Fibroblast of skin of abdomen (primary cell): Measurements from ENCODE around the gene TRPM4.
A peak's percentile ranks its signal among the peaks of the same experiment; 100 is the strongest.
"Not testable (repeated sequence)": the region's sequence is repeated elsewhere in the genome, so short reads cannot be mapped to it uniquely, and the experiment has no call there.

Experiments
- DNase-seq: peaks from one replicate; pipeline ENCODE4 v3.0.0-alpha.2; 2013

Gene TRPM4

DNA sequence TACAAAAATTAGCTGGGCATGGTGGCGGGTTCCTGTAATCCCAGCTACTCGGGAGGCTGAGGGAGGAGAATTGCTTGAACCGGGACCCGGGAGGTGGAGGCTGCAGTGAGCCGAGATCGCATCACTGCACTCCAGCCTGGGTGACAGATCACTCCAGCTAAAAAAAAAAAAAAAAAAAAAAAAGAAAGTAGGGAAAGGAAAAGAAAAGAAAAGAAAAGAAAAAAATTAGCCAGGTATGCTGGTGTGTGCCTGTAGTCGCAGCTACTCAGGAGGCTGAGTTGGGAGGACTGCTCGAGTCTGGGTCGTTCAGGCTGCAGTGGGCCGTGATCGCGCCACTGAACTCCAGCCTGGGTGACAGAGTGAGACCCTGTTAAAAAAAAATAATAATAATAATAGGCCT lies 30.4 kb upstream of the TRPM4 start:
- not testable (repeated sequence) for DNase-seq

GRCh38 chr19:49127674-49128544 lies 29.7 kb upstream of the TRPM4 start:
- peak; percentile 96 for DNase-seq

- no peak for DNase-seq
Observed at GRCh38 chr19:49128545-49129237, 28.9 kb upstream of the TRPM4 start.

GRCh38 chr19:49129238-49129583 lies 28.4 kb upstream of the TRPM4 start:
- DNase-seq, result no peak

GRCh38 chr19:49130325-49130724 lies 27.3 kb upstream of the TRPM4 start:
- no peak for DNase-seq

DNA sequence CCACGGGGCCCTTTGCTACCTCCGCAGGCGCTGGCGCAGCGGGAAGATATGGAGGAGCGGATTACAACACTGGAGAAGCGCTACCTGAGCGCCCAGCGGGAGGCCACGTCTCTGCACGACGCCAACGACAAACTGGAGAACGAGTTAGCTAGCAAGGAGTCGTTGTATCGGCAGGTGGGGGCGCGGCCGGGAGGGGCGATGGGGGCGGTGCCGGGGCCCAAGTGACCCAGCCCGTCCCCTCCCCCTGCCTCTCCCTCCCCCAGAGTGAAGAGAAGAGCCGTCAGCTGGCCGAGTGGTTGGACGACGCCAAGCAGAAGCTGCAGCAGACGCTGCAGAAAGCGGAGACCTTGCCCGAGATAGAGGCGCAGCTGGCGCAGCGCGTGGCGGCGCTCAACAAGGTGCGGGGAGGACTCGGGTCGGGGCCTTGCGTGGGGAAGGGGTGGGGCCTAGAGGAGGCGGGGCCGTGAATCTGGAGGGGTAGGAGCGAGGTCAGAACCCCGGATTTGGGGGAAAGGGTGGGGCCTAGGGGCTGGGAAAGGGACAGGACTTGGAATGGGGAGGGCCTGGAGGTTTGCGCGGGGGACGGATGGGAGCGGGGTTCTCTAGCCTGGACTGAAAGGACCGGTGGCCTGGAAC lies 24.5 kb upstream of the TRPM4 start:
- DNase-seq, result no peak

GRCh38 chr19:49133621-49134454 lies 23.8 kb upstream of the TRPM4 start:
- DNase-seq, result peak; percentile 50

DNA sequence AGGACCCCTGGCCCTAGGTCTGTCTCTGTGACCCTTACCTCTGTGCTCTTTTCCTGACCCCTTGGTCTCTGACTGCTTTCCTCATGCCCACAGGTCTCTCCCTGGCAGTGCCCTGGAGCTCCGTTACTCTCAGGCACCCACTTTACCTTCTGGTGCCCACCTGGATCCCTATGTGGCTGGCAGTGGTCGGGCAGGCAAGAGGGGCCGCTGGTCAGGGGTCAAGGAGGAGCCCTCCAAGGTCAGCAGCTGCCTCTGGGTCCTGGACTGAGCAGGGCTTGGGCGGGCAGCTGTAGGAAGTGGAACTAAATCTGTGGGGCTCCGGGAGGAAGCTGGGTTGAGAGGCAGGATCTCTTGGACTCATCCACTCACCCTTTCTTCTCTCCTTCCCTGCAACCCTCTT lies 21.9 kb upstream of the TRPM4 start:
- no peak for DNase-seq

GRCh38 chr19:49136771-49137171 lies 20.8 kb upstream of the TRPM4 start:
- DNase-seq, result no peak

GRCh38 chr19:49140951-49141350 lies 16.6 kb upstream of the TRPM4 start:
- no peak for DNase-seq

GRCh38 chr19:49141352-49141751 lies 16.2 kb upstream of the TRPM4 start:
- DNase-seq, result no peak

DNA sequence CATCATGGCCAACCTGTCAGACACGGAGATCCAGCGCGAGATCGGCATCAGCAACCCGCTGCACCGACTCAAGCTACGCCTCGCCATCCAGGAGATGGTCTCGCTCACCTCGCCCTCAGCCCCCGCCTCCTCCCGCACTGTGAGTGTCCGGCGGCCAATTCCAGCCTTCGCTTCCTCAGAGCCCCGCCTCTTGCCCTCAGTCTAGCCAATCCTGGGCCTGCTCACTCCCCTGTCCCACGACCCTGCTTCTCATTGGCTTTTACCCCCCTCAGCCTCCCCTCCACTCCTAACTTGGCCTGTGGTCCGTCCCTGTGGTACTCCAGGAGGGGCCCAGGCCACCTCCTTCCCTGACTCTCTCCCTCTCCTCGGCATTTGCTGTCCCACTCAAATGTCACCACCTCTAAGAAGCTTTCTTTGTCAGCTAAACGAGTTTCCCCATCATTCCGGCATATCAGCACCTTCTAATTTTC lies 14.7 kb upstream of the TRPM4 start:
- DNase-seq, result peak; percentile 92

- peak; percentile 77 for DNase-seq
Observed at GRCh38 chr19:49145573-49146407, 11.8 kb upstream of the TRPM4 start.

- DNase-seq, result peak; percentile 33
Observed at GRCh38 chr19:49146408-49146770, 11.2 kb upstream of the TRPM4 start.

- no peak for DNase-seq
Observed at GRCh38 chr19:49148044-49148682, 9.4 kb upstream of the TRPM4 start.

DNA sequence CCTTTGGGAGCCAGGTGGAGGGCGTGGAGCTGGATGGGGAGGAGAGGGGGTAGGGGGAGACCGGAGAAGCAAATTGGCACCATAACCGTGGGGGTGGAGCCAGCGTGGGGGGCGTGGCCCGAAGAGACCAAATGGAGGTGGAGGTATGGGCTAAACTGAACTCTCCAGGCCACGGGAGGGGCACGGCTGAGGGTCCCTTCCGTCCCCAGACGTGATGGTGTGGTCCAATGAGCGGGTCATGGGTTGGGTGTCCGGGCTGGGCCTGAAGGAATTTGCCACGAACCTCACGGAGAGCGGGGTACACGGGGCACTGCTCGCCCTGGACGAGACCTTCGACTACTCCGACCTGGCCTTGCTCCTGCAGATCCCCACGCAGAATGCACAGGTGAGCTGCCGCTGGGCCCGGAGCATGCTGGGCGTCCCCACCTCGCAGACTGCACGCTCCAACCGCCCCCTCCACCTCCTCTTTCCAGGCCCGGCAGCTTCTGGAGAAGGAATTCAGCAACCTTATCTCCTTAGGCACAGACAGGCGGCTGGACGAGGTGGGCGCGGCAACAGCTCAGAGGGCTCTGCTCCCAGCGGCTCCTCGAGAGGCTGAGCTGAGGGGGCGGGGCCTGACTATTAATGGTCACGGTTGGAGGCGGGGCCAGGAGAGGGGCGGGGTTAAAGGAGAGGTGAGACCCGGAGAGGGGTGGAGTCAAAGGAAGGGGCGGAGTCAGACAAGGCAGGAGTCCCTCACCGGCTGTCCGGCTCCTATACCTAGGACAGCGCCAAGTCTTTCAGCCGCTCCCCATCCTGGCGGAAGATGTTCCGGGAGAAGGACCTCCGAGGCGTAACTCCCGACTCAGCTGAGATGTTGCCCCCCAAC lies 8.6 kb upstream of the TRPM4 start:
- peak; percentile 92 for DNase-seq

DNA sequence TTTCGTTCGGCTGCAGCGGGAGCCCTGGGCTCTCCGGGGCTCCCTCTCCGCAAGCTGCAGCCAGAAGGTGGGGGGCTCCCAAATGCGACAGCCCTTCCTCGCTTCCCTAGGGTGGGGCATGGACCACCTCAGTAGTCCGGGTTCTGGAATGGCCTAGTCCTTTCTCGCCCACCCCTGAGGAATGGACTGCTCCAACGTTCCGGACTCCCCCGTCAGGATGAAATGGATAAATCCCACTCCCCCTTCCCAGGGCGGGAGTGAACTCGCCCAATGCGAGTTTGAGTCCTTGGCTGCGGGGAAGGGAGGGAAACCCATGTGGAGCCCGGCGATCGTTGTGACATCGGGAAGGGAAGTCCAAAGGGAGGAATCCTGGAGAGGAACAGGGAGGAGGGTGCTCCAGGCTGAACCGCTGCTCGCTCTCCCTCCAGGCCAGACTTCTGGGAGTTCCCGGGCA lies 7.9 kb upstream of the TRPM4 start:
- peak; percentile 89 for DNase-seq

DNA sequence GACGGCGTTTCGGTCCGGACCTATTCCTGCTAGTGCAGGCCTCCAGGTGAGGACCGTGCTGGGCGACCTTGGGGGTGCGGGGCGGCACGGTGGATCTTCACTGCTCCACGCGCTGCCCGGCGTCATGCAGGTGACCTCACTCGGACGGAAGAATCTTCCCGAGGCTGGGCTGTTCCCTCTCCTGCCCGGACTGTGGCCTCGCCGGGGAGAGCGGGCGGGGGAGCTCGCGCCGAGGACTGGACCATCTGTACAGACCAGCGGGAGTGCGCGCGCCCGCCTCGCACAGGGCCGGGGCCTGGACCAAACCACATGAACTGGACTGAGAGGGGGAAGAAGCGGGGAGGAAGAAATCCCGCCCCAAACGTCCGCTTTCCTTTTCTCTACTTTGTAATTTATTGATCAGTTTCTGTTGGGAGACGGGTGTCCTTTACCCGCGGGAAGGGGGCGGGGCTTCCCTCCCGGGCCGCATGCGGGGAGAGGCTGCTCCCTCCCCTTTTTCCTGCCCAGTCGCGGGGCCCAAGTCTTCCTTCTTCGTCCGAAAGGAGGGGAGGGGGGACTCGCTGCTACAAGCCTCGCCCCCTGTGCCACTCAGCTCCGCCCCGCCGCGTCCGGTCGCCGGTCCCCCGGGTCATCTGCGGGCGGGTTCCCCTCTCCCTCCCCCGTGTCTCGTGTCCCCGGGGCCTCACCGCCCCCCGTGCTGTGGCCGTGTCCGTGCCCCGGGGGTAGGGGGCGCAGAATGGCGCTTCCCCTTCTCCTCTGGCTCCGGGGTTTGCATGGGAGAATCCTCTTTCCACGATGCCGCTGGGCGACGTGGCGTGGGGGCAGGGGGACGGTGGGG lies 7.3 kb upstream of the TRPM4 start:
- DNase-seq, result peak; percentile 85

DNA sequence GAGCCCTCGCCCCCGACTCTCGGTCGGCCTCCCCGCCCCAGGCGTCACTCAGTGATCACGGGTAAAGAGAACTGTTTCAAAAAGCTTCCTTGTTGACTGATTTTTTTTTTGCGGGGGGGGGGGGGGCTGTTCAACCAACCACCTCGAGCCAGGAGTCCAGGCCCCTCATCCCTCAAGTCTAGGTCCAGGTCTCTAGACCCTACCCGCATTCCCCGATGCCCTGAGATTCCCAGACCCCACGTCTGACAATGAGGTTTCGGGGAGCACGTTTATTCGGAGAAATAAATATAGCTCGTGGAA lies 6.7 kb upstream of the TRPM4 start:
- DNase-seq, result no peak
